ENCODE measurements around the gene LRMDA. TPM values are rescaled to one million over a fixed set of nuclear protein-coding genes. Genes with fewer than 3 reads are reported as not detected.

LRMDA gene
- total RNA-seq, 4 donors from 2014 or later = 0.76 to 6.4 (median 1.3) TPM

DNA sequence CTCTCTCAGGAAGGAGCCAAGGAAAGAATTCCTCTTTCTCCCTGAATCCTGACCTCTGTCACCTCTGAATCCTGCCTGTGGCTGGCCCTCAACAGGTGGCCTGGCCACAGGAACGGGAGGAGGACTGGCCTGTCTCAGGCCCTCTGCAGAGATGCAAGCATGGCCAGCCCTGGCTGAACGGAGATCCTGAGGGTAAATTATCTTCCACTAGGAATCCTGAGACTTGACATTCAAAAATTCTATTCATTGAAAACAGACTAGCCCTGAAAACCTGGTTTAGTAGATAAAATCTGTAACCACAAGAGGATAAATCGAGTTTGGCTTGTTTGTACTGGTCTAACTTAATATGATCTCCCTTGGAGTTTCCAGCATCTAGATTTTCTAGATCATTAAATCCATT lies 579.3 kb downstream of the LRMDA start:
- DNase-seq (ENCODE audit: low spot score in 2 of 2) = no peak
- no peak overlapping the region for H3K4me3 ChIP-seq (ENCODE audit: low read depth, poor library complexity, severe bottlenecking)
- no peak for TF ChIP-seq CTCF (IDR thresholded peaks at IDR 0.05)
- TF ChIP-seq POLR2A (IDR thresholded peaks at IDR 0.05) = no peak
- intact Hi-C loops (cut with DNase I; ENCODE audit: low total_unique reads) = no loop called here
- WGBS, 2 donors = 76 to 86% methylated on average over 3 of the region's 3 CpGs

DNA sequence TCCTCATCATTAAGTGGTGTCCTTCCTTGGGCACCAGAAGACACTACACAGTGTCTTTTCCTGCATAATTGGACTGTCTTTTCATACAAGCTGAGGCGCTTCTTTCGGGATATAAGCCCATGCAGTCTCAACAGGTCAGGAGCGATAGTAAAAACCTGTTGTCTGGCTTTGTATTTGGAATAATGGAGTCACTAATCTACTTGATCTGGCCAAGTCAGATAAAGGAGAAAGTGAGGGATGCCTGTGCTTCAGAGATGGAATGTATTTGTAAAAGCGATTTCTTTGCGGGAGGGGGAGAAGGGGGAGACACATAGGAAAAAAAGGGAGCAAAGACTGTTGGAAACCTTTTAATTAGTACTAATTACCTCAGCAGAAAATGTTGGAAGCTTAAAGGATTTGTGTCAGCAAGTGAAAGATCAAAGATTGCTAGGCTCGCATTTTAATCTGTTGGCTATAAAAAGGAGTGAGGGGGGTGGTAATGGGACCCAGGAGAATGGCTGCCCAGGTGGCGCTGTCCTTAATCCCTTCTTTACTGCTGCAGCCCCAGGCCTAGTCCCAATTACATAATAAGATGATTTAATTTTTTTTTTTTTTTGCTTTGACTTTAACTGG lies 581.4 kb downstream of the LRMDA start:
- DNase-seq (ENCODE audit: low spot score in 2 of 2) = no peak
- TF ChIP-seq CTCF (IDR thresholded peaks at IDR 0.05) = no peak
- no peak for TF ChIP-seq POLR2A (IDR thresholded peaks at IDR 0.05)
- H3K4me3 ChIP-seq (ENCODE audit: low read depth, poor library complexity, severe bottlenecking) = no peak overlapping the region
- intact Hi-C loops (cut with DNase I; ENCODE audit: low total_unique reads) = no loop called here
- 76 to 80% methylated on average over 7 of the region's 7 CpGs for WGBS, 2 donors

DNA sequence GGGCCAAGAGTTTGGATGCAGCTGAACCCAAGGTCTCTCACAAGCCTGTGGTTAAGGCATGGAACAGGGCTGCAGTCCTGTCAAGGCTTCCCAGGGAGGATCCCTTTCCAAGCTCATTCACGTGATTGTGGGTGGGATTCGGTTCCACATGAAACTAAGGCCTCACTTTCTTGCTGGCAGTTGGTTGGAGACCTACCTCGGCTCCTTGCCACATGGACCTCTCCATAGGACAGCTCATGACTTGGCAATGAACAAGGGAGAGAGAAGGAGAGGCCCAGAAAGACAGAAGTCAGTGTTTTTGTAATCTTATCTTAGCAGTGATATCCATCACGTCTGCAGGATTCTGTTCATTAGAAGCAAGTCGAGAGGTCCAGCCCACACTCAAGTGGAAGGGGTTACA lies 583.8 kb downstream of the LRMDA start:
- WGBS, 2 donors = 59 to 63% methylated on average over 5 of the region's 5 CpGs
- intact Hi-C loops (cut with DNase I; ENCODE audit: low total_unique reads) = no loop called here
- no peak overlapping the region for H3K4me3 ChIP-seq (ENCODE audit: low read depth, poor library complexity, severe bottlenecking)
- DNase-seq (ENCODE audit: low spot score in 2 of 2) = peak in 1 of 2 donors; percentile 43
- no peak for TF ChIP-seq CTCF (IDR thresholded peaks at IDR 0.05)
- no peak for TF ChIP-seq POLR2A (IDR thresholded peaks at IDR 0.05)

DNA sequence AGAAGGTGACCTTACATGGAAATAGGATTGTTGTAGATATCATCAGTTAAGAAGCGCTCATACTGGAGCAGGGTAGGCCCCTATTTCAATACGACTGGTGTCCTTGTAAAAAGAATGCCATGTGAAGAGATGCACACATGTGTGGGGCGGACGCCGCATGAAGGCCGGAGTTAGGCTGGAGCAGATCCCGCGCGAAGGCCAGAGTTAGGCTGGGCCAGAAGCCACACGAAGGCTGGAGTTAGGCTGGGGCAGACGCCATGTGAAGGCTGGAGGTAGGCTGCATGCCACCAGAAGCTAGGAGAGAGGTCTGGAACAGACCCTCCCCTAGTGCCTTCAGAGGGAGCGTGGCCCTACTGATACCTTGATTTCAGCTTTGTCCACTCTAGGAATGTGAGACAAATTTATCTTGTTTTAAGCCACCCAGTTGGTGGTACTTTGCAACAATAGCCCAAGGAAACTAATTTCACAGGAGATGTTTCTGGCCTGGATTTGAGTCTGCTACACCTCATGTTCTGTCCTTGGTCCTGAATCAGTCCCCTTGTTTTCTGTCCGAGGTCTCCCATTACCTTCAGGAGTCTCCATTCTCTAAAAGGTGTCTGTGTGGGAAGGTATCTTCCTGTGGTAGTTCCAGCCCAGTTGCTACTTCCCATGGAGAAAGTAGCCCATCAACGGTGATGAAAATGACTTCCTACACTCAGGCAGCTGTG lies 585.8 kb downstream of the LRMDA start:
- intact Hi-C loops (cut with DNase I; ENCODE audit: low total_unique reads) = no loop called here
- DNase-seq (ENCODE audit: low spot score in 2 of 2) = no peak
- WGBS, 2 donors = 93 to 95% methylated on average over 14 of the region's 14 CpGs

GRCh38 chr10:76017733-76018433 lies 586.5 kb downstream of the LRMDA start:
- WGBS, 2 donors = 85 to 86% methylated on average over 6 of the region's 6 CpGs
- intact Hi-C loops (cut with DNase I; ENCODE audit: low total_unique reads) = no loop called here
- no peak overlapping the region for H3K4me3 ChIP-seq (ENCODE audit: low read depth, poor library complexity, severe bottlenecking)
- DNase-seq (ENCODE audit: low spot score in 2 of 2) = no peak
- TF ChIP-seq POLR2A (IDR thresholded peaks at IDR 0.05) (no peak), CTCF (IDR thresholded peaks at IDR 0.05) (no peak)

More for the DNA sequence above, 585.8 kb downstream of the LRMDA start:
- H3K4me3 ChIP-seq (ENCODE audit: low read depth, poor library complexity, severe bottlenecking) = no peak overlapping the region
- no peak for TF ChIP-seq POLR2A (IDR thresholded peaks at IDR 0.05)
- no peak for TF ChIP-seq CTCF (IDR thresholded peaks at IDR 0.05)
